Peyer's patch (tissue), 4 donors: ENCODE results near the gene NPTN. TPM values are rescaled to one million over a fixed set of nuclear protein-coding genes. Genes with fewer than 3 reads are reported as not detected.
A peak's percentile ranks its signal among the peaks of the same experiment; 100 is the strongest.
"Not testable (repeated sequence)": the region's sequence is repeated elsewhere in the genome, so short reads cannot be mapped to it uniquely, and the experiment has no call there.

Source experiments
- DNase-seq, 3 donors: peaks; one replicate each; pipeline ENCODE4 v3.0.0-alpha.2; 2017 to 2019
- H3K27ac ChIP-seq, 4 donors: fragments of 200-600 bp; sonication (generic); one replicate each; pipeline ENCODE4 v1.5.1; 2016 to 2019
- H3K27me3 ChIP-seq, 2 donors: fragments of 200-600 bp; sonication (generic); one replicate each; pipeline ENCODE4 v1.5.1; 2019
- H3K36me3 ChIP-seq, 3 donors: fragments of 200-600 bp; sonication (generic); one replicate each; pipeline ENCODE4 v1.5.1; 2016 to 2019
- H3K4me1 ChIP-seq, 4 donors: fragments of 200-600 bp; sonication (generic); one replicate each; pipeline ENCODE4 v1.5.1; 2016 to 2019
- H3K4me3 ChIP-seq, 4 donors: fragments of 200-600 bp; sonication (generic); 1 replicate in 3 of 4; 2 replicates in 1 of 4; pipeline ENCODE4 v1.5.1; 2016 to 2019; ENCODE audit warnings: mild to moderate bottlenecking in 1 of 4
- H3K9me3 ChIP-seq, 4 donors: fragments of 200-600 bp; sonication (generic); one replicate each; pipeline ENCODE4 v1.5.1; 2016 to 2019; ENCODE audit warnings: mild to moderate bottlenecking in 1 of 4
- POLR2A ChIP-seq, 2 donors: fragments of 450-650 bp; IDR thresholded peaks; one replicate each; pipeline ENCODE4 v1.5.1; 2017; ENCODE audit warnings: antibody characterized with exemption in 2 of 2, mild to moderate bottlenecking in 2 of 2, moderate library complexity in 2 of 2
- total RNA-seq, 4 donors: library from RNA; depleted of rRNA; stranded (reverse); fragments of >200 nt; gene quantifications; one replicate each; pipeline ENCODE4 v1.1.0, GENCODE V29; 2016
- TF ChIP-seq, protein P1 (sequence below), 6 experiments: fragments of 450-650 bp in 4 of 6; fragments of 200-600 bp in 2 of 6; sonication (generic) in 1 of 6; IDR thresholded peaks; one replicate each; pipeline ENCODE4 v1.5.1; 2017 to 2019; ENCODE audit warnings: antibody characterized with exemption in 6 of 6, mild to moderate bottlenecking in 3 of 6, moderate library complexity in 1 of 6

The NPTN gene
- total RNA-seq, 4 donors from 2014 or later, result 66.0 to 173 (median 133) TPM

GRCh38 chr15:73582851-73583379, 50.3 kb downstream of the NPTN start:
- Histone ChIP-seq H3K4me1 (peaks cover 0 to 15% (median 0%) of the 10 kb centered on the region in 4 donors), H3K36me3 (peaks cover 0 to 66% (median 0%) of the 10 kb centered on the region in 3 donors), H3K9me3 (no peaks in the 10 kb centered on the region)

GRCh38 chr15:73578026-73578425, 55.2 kb downstream of the NPTN start:
- TF ChIP-seq, protein P1, sequence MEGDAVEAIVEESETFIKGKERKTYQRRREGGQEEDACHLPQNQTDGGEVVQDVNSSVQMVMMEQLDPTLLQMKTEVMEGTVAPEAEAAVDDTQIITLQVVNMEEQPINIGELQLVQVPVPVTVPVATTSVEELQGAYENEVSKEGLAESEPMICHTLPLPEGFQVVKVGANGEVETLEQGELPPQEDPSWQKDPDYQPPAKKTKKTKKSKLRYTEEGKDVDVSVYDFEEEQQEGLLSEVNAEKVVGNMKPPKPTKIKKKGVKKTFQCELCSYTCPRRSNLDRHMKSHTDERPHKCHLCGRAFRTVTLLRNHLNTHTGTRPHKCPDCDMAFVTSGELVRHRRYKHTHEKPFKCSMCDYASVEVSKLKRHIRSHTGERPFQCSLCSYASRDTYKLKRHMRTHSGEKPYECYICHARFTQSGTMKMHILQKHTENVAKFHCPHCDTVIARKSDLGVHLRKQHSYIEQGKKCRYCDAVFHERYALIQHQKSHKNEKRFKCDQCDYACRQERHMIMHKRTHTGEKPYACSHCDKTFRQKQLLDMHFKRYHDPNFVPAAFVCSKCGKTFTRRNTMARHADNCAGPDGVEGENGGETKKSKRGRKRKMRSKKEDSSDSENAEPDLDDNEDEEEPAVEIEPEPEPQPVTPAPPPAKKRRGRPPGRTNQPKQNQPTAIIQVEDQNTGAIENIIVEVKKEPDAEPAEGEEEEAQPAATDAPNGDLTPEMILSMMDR (IDR thresholded peaks at IDR 0.05), result no peak
- TF ChIP-seq POLR2A (IDR thresholded peaks at IDR 0.05), result no peak
- Histone ChIP-seq H3K27ac (peak overlapping the region in 3 of 4 donors; percentile 18 to 69 (median 61)), H3K4me1 (peaks cover 0 to 22% (median 1%) of the 10 kb centered on the region in 4 donors), H3K36me3 (peaks cover 0 to 33% (median 0%) of the 10 kb centered on the region in 3 donors), H3K27me3 (no peaks in the 10 kb centered on the region), H3K4me3 (no peak overlapping the region), H3K9me3 (no peaks in the 10 kb centered on the region)
- DNase-seq, result peak in 1 of 3 donors; percentile 70

More at GRCh38 chr15:73582851-73583379, 50.3 kb downstream of the NPTN start:
- TF ChIP-seq, protein P1 (IDR thresholded peaks at IDR 0.05), result no peak
- TF ChIP-seq POLR2A (IDR thresholded peaks at IDR 0.05), result no peak
- H3K27me3 ChIP-seq, result no peaks in the 10 kb centered on the region
- DNase-seq, result no peak
- no peak overlapping the region for H3K27ac ChIP-seq
- no peak overlapping the region for H3K4me3 ChIP-seq

DNA sequence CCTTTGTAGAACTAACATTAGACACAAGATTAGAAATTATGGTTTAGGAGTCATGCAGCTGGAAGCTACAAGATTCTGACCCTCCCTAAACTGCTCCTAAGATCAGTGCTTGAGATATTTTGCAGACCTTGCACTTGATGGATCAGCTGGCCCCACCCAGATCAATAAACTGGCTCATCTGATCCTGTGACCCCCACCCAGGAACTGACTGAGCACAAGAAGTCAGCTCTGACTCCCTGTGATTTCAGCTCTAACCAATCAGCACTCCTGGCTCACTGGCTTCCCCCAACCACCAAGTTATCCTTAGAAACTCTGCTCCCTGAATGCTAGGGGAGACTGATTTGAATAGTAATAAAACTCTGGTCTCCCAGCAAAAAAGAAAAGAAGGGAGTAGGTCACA, 55.6 kb downstream of the NPTN start:
- H3K9me3 ChIP-seq, H3K27me3 ChIP-seq, H3K4me3 ChIP-seq: not testable (repeated sequence)
- peak in 1 of 3 donors; percentile 56 for DNase-seq
- peaks cover 0 to 31% (median 0%) of the 10 kb centered on the region in 3 donors for H3K36me3 ChIP-seq
- H3K27ac ChIP-seq, result peak overlapping the region in 3 of 4 donors; percentile 18 to 69 (median 61)
- H3K4me1 ChIP-seq, result peaks cover 0 to 25% (median 1%) of the 10 kb centered on the region in 4 donors

DNA sequence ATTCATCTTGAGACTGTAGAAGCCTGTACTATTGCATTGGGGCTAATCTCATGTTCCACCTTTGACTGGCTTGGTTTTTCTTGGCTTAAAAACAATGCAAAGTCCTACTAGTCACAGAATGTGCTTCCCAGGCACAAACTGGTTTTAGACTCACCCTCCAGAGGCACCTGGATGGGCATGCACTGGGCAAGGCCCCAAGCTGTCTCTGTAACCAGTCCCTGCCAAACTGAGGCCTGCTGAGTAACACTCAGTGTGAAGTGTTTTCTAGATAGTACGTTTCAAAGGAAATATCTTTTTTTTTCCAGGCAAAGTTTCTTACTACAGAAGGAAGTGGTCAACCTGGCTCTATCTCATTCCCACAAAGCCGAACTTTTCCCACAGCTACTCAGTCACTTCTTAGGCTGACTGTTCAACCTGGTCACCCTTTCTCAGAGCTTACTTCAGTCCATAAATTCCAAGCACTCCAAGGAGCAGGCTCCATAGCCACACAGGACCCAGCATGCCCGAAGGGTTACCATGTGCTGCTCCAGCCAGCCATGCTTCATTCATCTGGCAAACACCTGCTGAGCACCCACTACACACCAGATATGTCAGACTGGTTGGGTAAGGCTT, 57.4 kb downstream of the NPTN start:
- TF ChIP-seq, protein P1 (IDR thresholded peaks at IDR 0.05), result no peak
- TF ChIP-seq POLR2A (IDR thresholded peaks at IDR 0.05), result no peak
- peaks cover 0 to 30% (median 0%) of the 10 kb centered on the region in 3 donors for H3K36me3 ChIP-seq
- no peak for DNase-seq
- H3K27ac ChIP-seq, result no peak overlapping the region
- H3K9me3 ChIP-seq, result no peaks in the 10 kb centered on the region
- H3K4me3 ChIP-seq, result no peak overlapping the region
- peaks cover 0 to 36% (median 1%) of the 10 kb centered on the region in 4 donors for H3K4me1 ChIP-seq
- H3K27me3 ChIP-seq, result no peaks in the 10 kb centered on the region

DNA sequence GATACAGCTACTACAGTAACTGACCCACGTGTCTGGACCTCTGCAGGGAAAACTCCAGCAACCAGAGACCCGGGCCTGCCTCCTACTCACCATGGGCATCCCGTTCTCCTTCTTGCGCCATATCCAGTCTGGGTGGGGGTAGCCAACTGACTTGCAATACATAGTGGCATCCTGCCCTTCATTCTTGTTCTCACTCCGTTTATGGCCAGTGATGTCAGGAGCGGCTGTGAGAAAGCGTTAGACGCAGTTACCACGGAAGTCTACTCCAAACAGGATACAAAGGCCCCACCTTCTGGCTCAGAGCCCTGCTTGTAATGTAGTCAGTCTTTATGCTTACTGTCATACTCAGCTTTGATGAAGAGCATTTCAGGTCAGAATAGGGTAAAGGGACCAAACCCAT, 59.6 kb downstream of the NPTN start:
- Histone ChIP-seq H3K4me1 (peaks cover 0 to 33% (median 1%) of the 10 kb centered on the region in 4 donors), H3K4me3 (no peak overlapping the region), H3K9me3 (no peaks in the 10 kb centered on the region), H3K27ac (peak overlapping the region in 3 of 4 donors; percentile 61 to 85 (median 76)), H3K27me3 (no peaks in the 10 kb centered on the region), H3K36me3 (peaks cover 0 to 46% (median 0%) of the 10 kb centered on the region in 3 donors)
- TF ChIP-seq POLR2A (IDR thresholded peaks at IDR 0.05), result peak in 1 of 2 donors; percentile 32
- TF ChIP-seq, protein P1 (IDR thresholded peaks at IDR 0.05), result no peak
- peak in 2 of 3 donors; percentile 75 to 91 for DNase-seq

DNA sequence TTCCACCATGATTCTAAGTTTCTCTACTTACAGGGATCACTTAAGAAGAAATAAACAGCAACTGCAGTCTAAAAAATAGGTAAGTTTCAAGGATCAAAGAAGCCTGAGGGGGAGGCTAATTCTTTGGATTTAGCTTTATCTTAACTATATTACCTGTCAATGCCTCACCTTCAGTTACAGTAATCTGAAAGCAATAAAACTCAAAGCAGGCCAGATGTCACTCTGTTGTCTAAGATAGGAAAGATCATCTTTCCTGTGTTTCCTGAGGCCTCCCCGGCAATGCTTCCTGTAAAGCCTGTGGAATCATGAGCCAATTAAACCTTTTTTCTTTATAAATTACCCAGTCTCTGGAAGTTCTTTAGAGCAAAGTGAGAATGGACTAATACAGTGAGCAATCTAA, 60.2 kb downstream of the NPTN start:
- peak overlapping the region in 3 of 4 donors; percentile 61 to 85 (median 76) for H3K27ac ChIP-seq
- H3K4me3 ChIP-seq, result no peak overlapping the region
- H3K36me3 ChIP-seq, result peaks cover 0 to 51% (median 0%) of the 10 kb centered on the region in 3 donors
- no peaks in the 10 kb centered on the region for H3K9me3 ChIP-seq
- DNase-seq, result no peak
- TF ChIP-seq, protein P1 (IDR thresholded peaks at IDR 0.05), result no peak
- no peak for TF ChIP-seq POLR2A (IDR thresholded peaks at IDR 0.05)
- peaks cover 0 to 29% (median 1%) of the 10 kb centered on the region in 4 donors for H3K4me1 ChIP-seq
- H3K27me3 ChIP-seq, result no peaks in the 10 kb centered on the region
